Type B pancreatic cell (in vitro differentiated cells): ENCODE data around the gene HEXB. TPM values are rescaled to one million over a fixed set of nuclear protein-coding genes. Genes with fewer than 3 reads are reported as not detected.
A peak's percentile ranks its signal among the peaks of the same experiment; 100 is the strongest.

Experiments used
- DNase-seq: peaks from one replicate; pipeline ENCODE4 v3.0.0; 2021; ENCODE audit warnings: mixed read lengths; ENCODE audit not compliant: unreplicated experiment; ENCODE audit errors: extremely low spot score
- H3K27ac Mint-ChIP-seq: 2 replicates; pipeline ENCODE4 v1.8.0; 2021; ENCODE audit warnings: mild to moderate bottlenecking, mixed read lengths
- H3K27me3 Mint-ChIP-seq: 2 replicates; pipeline ENCODE4 v1.8.0; 2021; ENCODE audit warnings: mixed read lengths
- H3K36me3 Mint-ChIP-seq: 2 replicates; pipeline ENCODE4 v1.8.0; 2021; ENCODE audit warnings: mixed read lengths
- H3K4me1 Mint-ChIP-seq: one replicate; pipeline ENCODE4 v1.8.0; 2021; ENCODE audit warnings: mixed read lengths; ENCODE audit not compliant: unreplicated experiment
- H3K4me3 Mint-ChIP-seq: 2 replicates; pipeline ENCODE4 v1.8.0; 2021; ENCODE audit warnings: mild to moderate bottlenecking, mixed read lengths
- H3K9me3 Mint-ChIP-seq: 2 replicates; pipeline ENCODE4 v1.8.0; 2021; ENCODE audit warnings: mixed read lengths
- CTCF ChIP-seq: fragments of 200-600 bp; sonication (generic); conservative IDR thresholded peaks from 2 replicates; pipeline ENCODE4 v1.5.0; 2021; ENCODE audit warnings: antibody characterized with exemption, mild to moderate bottlenecking
- total RNA-seq: library from RNA; stranded (reverse); gene quantifications from 2 replicates; pipeline ENCODE4 v1.2.1, GENCODE V29; 2021; ENCODE audit warnings: low replicate concordance

The HEXB gene
- total RNA-seq, 1 donor from 2014 or later = 76.6 TPM

- Mint-ChIP-seq H3K4me3 (peak overlapping the region; percentile 95), H3K27me3 (peaks cover 3% of the 10 kb centered on the region), H3K4me1 (peaks cover 49% of the 10 kb centered on the region), H3K9me3 (no peaks in the 10 kb centered on the region), H3K36me3 (peaks cover 22% of the 10 kb centered on the region), H3K27ac (peak overlapping the region; percentile 93)
- TF ChIP-seq CTCF = no peak
- DNase-seq = peak; percentile 78
Measured at GRCh38 chr5:74639807-74640449, 45.1 kb upstream of the HEXB start.

- peak within 1 kb of the TSS; percentile 93 for H3K27ac Mint-ChIP-seq
- no peaks in the 10 kb centered on the region for H3K9me3 Mint-ChIP-seq
- TF ChIP-seq CTCF = peak; percentile 79
- peaks cover 3% of the 10 kb centered on the region for H3K27me3 Mint-ChIP-seq
- peak within 1 kb of the TSS; percentile 95 for H3K4me3 Mint-ChIP-seq
- DNase-seq = peak; percentile 91
- peaks cover 50% of the 10 kb centered on the region for H3K4me1 Mint-ChIP-seq
- peaks cover 20% of the 10 kb centered on the region for H3K36me3 Mint-ChIP-seq
Measured at GRCh38 chr5:74640450-74640953, 44.5 kb upstream of the HEXB start, which contains the start of gene ENC1. Gene ENC1 (minus strand): TSS chr5:74640728. CDS start chr5:74636485, 4,243 bp downstream.

- H3K4me1 Mint-ChIP-seq = peaks cover 46% of the 10 kb centered on the region
Measured at GRCh38 chr5:74640954-74641734, 43.9 kb upstream of the HEXB start.

GRCh38 chr5:74641735-74642542 is 43.1 kb upstream of the HEXB start:
- Mint-ChIP-seq H3K27ac (peak overlapping the region; percentile 93), H3K4me1 (peaks cover 44% of the 10 kb centered on the region), H3K36me3 (peaks cover 10% of the 10 kb centered on the region), H3K9me3 (no peaks in the 10 kb centered on the region), H3K4me3 (peak overlapping the region; percentile 95), H3K27me3 (peaks cover 3% of the 10 kb centered on the region)
- peak; percentile 65 for TF ChIP-seq CTCF
- DNase-seq = no peak

More at GRCh38 chr5:74640954-74641734, 43.9 kb upstream of the HEXB start:
- Mint-ChIP-seq H3K27ac (peak overlapping the region; percentile 93), H3K27me3 (peaks cover 3% of the 10 kb centered on the region), H3K4me3 (peak overlapping the region; percentile 95), H3K9me3 (no peaks in the 10 kb centered on the region), H3K36me3 (peaks cover 14% of the 10 kb centered on the region)
- no peak for TF ChIP-seq CTCF
- peak; percentile 85 for DNase-seq

GRCh38 chr5:74642543-74642863 is 42.5 kb upstream of the HEXB start:
- Mint-ChIP-seq H3K4me1 (peaks cover 45% of the 10 kb centered on the region), H3K9me3 (no peaks in the 10 kb centered on the region), H3K27me3 (peaks cover 3% of the 10 kb centered on the region), H3K27ac (peak overlapping the region; percentile 93), H3K4me3 (peak overlapping the region; percentile 61), H3K36me3 (peaks cover 5% of the 10 kb centered on the region)
- DNase-seq = no peak
- no peak for TF ChIP-seq CTCF
